Anterior cingulate cortex (tissue), 58 donors: Measurements from ENCODE around the gene VTI1A.

Source experiments
- DNase-seq, 58 donors: peaks; one replicate each; lab custom pipeline; 2025; lab: John Stamatoyannopoulos, UW

The VTI1A gene

GRCh38 chr10:112624546-112625048 is 177.6 kb downstream of the VTI1A start:
- DNase-seq, result peak in 1 of 58 donors; percentile 2

- no peak for DNase-seq
These were observed 182.1 kb downstream of the VTI1A start for GRCh38 chr10:112628951-112629609.

- no peak for DNase-seq
These were observed 184.7 kb downstream of the VTI1A start for GRCh38 chr10:112631501-112632400.

- DNase-seq, result no peak
These were observed 187.2 kb downstream of the VTI1A start for GRCh38 chr10:112634096-112634830.

GRCh38 chr10:112637901-112638300 is 190.9 kb downstream of the VTI1A start:
- no peak for DNase-seq

- no peak for DNase-seq
These were observed 192.3 kb downstream of the VTI1A start for GRCh38 chr10:112639298-112639697.

- DNase-seq, result no peak
These were observed 193.6 kb downstream of the VTI1A start for GRCh38 chr10:112640638-112641037.

- DNase-seq, result no peak
These were observed 196.7 kb downstream of the VTI1A start for GRCh38 chr10:112643600-112644264.

GRCh38 chr10:112644265-112644645 is 197.2 kb downstream of the VTI1A start:
- DNase-seq, result no peak

- no peak for DNase-seq
These were observed 202.2 kb downstream of the VTI1A start for GRCh38 chr10:112649006-112649821.

- DNase-seq, result no peak
These were observed 202.8 kb downstream of the VTI1A start for GRCh38 chr10:112649822-112650152.

GRCh38 chr10:112650588-112651030 is 203.6 kb downstream of the VTI1A start:
- DNase-seq, result no peak

GRCh38 chr10:112653215-112653614 is 206.2 kb downstream of the VTI1A start:
- no peak for DNase-seq

GRCh38 chr10:112653851-112654250 is 206.8 kb downstream of the VTI1A start:
- no peak for DNase-seq

- DNase-seq, result no peak
These were observed 207.8 kb downstream of the VTI1A start for GRCh38 chr10:112654794-112655193.

GRCh38 chr10:112655722-112656121 is 208.7 kb downstream of the VTI1A start:
- DNase-seq, result no peak

GRCh38 chr10:112658465-112658864 is 211.4 kb downstream of the VTI1A start:
- DNase-seq, result no peak

GRCh38 chr10:112658900-112659638 is 212.1 kb downstream of the VTI1A start:
- DNase-seq, result no peak
